Middle frontal gyrus (tissue), 1 donor: ENCODE measurements around the gene HOXB8.

ENCODE experiments used
- DNase-seq: peaks from one replicate; pipeline ENCODE4 v3.0.0-alpha.2; 2015; ENCODE audit warnings: low spot score; ENCODE audit errors: extremely low spot score

The HOXB8 gene

GRCh38 chr17:48569674-48570324, 45.3 kb downstream of the HOXB8 start:
- no peak for DNase-seq

DNA sequence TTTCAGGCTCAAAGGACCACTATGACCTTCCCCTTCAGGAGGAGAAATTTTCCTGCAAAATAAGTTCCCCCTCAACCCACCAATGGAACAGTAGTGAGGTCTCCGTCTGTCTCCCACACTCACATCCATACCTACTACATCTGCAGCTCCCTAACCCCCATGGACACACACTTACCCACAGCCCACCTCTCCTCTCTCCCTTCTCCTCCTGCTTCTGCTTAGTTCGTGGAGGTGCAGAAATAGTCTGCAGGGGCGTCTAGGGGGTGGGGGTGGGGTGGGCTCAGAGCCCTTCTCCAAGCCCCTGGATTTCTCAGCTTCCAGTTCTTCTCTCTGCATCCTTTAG, 45.9 kb downstream of the HOXB8 start:
- no peak for DNase-seq

DNA sequence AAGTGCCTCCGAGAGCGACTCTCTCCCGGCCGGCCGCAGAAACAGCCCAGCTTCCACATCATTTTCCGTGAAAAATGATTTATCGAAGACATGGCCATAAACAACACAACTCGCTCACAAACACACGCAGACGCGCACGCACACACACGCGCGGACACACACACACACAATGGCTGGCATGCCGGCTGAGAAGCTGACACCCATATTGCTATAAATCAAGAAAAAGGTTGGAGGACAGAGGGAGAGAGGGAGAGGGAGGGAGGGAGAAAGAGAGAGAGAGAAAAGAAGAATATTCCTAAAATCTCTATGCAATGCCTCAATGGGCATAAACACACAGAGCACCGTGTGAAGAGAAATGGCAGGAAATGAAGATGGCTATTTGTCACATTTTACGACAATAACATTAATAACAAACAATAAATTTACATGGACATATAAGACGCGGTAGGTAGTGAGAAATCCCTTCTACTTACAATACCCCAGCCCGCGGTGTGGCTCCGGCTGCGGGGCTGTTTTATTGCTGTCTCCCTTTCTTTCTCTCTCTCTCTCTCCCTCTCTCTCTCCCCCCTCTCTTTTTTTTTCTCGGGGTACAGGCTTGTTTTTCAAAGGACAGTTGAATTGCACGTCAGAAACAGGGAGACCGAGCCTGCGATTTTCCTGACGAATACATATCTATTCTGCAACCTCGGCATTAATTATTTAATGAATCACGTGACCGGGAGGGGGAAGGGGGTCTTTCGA, 46.4 kb downstream of the HOXB8 start:
- no peak for DNase-seq

- DNase-seq: no peak
Observed at GRCh38 chr17:48567646-48568354, 47.3 kb downstream of the HOXB8 start.

DNA sequence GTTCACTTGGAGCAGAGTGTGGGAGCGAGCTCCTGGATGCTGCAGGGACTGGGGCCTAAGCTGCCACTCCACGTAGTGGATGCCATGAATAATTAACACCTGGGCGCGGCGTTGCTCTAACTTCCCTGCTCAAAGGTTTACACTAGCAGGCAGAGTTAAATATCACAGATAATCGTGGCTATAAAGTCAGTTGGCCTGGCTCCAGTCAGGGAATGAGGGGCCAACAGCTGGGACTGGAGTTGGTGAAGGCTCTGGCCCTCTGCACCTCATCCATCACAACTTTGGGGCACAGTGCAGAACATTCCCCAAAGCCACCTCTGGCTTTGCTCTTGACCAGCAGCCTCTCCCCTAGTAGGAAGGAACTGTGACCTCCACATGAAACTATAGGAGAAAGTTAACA, 47.9 kb downstream of the HOXB8 start:
- DNase-seq: no peak

GRCh38 chr17:48566717-48567116, 48.4 kb downstream of the HOXB8 start:
- no peak for DNase-seq

DNA sequence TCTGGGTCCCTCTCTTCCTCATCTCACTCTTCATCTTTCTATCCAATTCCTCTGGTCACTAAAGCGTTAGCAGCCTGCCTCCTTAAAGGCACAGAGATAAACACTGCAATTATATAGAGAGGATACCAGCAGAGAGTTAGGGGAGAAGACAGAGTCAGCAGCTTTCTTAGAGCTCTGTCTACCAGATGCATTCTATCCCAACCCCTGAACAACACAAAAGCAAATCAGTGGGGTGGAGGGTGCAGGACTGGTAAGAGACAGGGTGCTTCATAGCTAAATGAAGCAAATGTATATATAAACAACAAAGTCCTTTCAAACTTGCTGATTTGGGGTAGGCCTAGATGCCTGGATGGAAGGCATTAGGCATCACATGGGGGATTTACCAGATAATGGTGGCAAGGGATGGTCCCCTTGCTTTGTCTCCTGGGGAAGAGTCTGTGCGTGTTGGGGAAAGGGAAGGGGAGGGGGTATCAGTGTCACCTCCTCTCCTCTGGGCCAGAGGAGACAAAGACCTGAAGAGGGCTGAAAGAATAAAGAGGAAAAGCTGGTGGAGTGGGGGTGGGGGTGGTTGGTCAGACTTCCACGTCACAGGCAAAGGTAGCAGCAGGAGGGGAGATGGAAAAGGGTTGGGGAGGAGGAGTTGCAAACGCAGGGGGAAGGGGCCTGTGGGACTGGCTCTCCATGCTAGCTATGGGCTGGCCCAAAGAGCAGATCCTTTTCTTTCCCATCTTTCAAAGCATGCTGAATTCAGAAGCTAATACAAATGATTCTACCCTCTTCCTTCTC, 49.0 kb downstream of the HOXB8 start:
- DNase-seq: no peak

- no peak for DNase-seq
Observed at GRCh38 chr17:48565022-48565554, 50.0 kb downstream of the HOXB8 start.

DNA sequence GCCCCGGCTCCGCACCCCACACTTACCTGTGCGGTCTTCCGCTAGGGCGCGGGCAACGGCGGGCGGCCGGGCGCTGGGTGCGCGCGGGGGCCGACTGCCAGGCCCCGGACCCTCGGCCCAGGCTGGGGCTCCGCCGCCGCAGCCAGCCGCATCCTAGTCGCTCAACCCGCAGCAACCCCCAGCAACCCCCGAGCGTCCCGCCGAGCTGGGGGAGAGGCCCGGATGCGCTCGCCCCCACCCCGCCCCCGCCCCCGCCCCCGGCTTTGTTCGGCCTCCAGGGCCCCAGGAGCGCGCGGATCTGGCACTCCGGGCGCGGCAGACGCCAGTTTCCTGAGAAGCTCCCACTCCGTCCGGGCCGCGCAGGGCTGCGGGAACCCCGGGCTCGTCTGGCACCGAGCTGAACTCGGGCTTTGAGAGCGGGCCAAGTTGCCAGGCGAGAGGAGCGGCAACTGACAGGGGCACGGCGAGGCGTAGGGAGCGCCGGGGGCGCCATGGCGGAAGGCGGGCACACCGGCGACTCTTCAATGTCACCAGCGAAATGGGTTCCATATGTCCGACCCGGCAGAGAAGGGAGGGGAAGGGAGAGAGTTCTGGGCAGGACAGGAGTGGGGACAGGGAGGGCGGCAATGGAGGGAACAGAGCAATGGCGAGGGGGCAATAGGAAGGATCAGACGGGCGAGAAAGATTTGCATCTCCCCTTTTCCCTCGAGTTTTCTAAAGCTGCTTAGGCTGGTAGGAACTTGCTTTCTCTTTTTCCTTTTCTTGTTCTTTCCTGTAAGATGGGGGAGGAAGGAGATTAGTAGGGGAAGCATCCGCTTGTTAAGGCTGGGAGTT, 50.7 kb downstream of the HOXB8 start:
- DNase-seq: no peak

DNA sequence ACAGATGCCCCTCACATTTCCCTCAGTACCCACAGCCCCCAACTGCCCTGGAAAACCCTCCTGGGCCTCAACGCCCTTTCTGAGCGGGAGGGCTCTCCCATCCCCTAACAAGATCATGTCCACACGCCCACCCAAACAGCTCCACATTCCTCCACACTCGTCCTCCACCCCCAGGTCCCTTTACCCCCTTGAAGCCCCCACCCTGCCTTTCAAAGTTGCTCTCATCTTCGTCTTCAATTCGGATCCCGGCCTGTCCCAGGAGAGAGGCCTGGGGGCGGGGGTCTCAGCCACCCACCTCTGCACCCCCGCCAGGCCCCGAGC, 51.3 kb downstream of the HOXB8 start:
- DNase-seq: no peak

DNA sequence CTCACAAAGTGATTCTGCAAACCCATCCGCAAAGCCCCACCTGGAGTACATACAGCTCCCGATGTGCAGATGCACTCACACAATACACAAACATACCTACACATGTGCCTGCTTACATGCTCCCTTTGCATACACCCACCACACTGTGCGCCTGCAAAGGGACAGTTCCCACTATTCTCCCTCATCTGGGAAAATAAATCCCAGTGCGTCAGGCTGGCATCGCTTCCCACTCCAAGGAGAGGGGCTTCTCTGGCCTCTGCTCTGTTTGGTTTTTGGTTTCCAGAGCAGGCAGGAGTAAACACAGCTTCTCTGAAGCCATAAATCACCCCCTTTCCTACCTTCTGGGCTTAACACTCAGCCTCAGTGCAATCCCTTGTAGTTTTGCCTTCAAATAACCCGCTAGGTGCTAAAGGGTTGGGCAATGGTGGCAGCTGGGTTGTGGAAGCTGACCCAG, 51.7 kb downstream of the HOXB8 start:
- no peak for DNase-seq

- DNase-seq: no peak
Observed at GRCh38 chr17:48562934-48563333, 52.2 kb downstream of the HOXB8 start.
